ENCODE measurements around the gene NKX1-1.
A peak's percentile ranks its signal among the peaks of the same experiment; 100 is the strongest.
"Not testable (repeated sequence)": the region's sequence is repeated elsewhere in the genome, so short reads cannot be mapped to it uniquely, and the experiment has no call there.

NKX1-1 gene

GRCh38 chr4:1406394-1406980 lies at the start of gene NKX1-1:
NKX1-1 (minus strand) TSS chr4:1406442; CDS start chr4:1406442, 0 bp downstream.
- Mint-ChIP-seq H3K9me3 (no peaks in the 10 kb centered on the region), H3K27ac (peak within 1 kb of the TSS; percentile 23), H3K36me3 (peaks cover 2% of the 10 kb centered on the region), H3K4me3 (peak within 1 kb of the TSS; percentile 37), H3K4me1 (peaks cover 7% of the 10 kb centered on the region), H3K27me3 (peaks cover 39% of the 10 kb centered on the region)

- H3K9me3 Mint-ChIP-seq, result peaks cover 19% of the 10 kb centered on the region
- no peak overlapping the region for H3K27ac Mint-ChIP-seq
- H3K36me3 Mint-ChIP-seq, result no peaks in the 10 kb centered on the region
- no peak overlapping the region for H3K4me3 Mint-ChIP-seq
- H3K4me1 Mint-ChIP-seq, result no peaks in the 10 kb centered on the region
- H3K27me3 Mint-ChIP-seq, result no peaks in the 10 kb centered on the region
Measured at GRCh38 chr4:1453731-1454130, 47.5 kb upstream of the NKX1-1 start.

DNA sequence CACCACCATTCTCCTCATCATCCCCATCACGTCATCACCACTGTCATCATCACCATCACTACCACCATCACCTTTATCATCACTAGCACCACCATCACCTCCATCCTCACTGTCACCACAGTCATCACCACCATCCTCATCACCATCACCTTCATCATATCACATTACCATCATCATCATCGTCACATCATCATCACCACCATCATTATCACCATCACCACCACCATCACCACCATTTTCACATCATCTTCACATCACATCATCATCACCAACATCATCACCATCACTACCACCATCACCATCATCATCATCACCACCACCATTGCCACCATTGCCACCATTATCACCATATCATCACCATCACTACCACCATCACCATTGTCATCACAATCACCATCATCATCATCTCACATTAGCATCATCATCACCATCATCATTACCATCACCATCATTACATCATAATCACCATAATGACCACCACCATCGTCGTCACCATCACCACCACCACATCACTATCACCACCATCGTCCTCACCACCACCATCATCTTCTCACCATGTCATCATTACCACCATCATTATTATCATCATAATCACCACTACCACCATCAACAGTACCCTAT lies 46.3 kb upstream of the NKX1-1 start:
- H3K4me3 Mint-ChIP-seq, result no peak overlapping the region
- no peaks in the 10 kb centered on the region for H3K4me1 Mint-ChIP-seq
- H3K27ac Mint-ChIP-seq, result peak overlapping the region; percentile 2
- peaks cover 19% of the 10 kb centered on the region for H3K9me3 Mint-ChIP-seq
- H3K27me3 Mint-ChIP-seq, result no peaks in the 10 kb centered on the region
- no peaks in the 10 kb centered on the region for H3K36me3 Mint-ChIP-seq

DNA sequence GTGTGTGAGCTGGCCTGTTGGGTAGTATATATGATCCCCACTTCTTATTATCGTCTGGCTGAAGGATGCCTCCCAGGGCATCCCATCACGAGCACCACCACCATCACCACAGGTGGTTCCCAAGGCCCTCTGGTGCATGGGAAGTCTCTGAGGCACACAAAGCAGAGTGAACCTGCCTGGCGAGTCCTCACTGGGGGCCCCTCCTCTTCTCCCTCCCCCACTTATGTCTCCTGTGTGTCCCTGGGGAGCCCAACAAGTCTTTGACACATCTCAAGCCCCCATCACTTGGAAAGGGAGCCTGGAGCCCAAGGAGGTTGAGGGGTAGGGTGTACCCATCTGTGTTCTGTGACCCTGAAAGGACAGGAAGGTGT lies 45.5 kb upstream of the NKX1-1 start:
- Mint-ChIP-seq H3K4me1 (no peaks in the 10 kb centered on the region), H3K27me3 (no peaks in the 10 kb centered on the region), H3K27ac (no peak overlapping the region), H3K9me3 (peaks cover 19% of the 10 kb centered on the region), H3K36me3 (no peaks in the 10 kb centered on the region), H3K4me3 (no peak overlapping the region)

GRCh38 chr4:1451106-1451751 lies 45.0 kb upstream of the NKX1-1 start:
- H3K27me3 Mint-ChIP-seq, result no peaks in the 10 kb centered on the region
- no peaks in the 10 kb centered on the region for H3K36me3 Mint-ChIP-seq
- no peaks in the 10 kb centered on the region for H3K4me1 Mint-ChIP-seq
- no peak overlapping the region for H3K4me3 Mint-ChIP-seq
- H3K27ac Mint-ChIP-seq, result no peak overlapping the region
- peaks cover 19% of the 10 kb centered on the region for H3K9me3 Mint-ChIP-seq

GRCh38 chr4:1449833-1450741 lies 43.8 kb upstream of the NKX1-1 start:
- no peaks in the 10 kb centered on the region for H3K4me1 Mint-ChIP-seq
- no peaks in the 10 kb centered on the region for H3K27me3 Mint-ChIP-seq
- no peak overlapping the region for H3K27ac Mint-ChIP-seq
- no peaks in the 10 kb centered on the region for H3K36me3 Mint-ChIP-seq
- H3K9me3 Mint-ChIP-seq, result peaks cover 19% of the 10 kb centered on the region
- no peak overlapping the region for H3K4me3 Mint-ChIP-seq

DNA sequence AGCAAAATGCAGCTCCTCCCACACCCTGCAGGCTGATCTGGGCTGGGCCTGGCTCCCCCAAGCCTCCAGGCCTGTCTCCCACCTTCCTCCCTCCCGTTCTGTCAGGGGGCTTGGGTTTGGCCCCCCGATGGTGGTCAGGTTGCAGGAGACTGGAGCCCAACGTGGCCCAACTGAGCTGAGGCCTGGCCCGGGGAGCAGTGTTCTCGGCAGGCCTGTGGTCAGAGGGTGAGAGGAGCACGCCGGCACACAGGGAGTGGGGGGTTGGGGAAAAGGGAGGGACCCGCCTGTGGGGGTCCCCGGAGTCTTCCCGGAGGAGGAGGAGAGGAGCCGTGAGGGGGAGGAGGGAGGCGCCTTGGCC lies 43.2 kb upstream of the NKX1-1 start:
- Mint-ChIP-seq H3K4me1 (no peaks in the 10 kb centered on the region), H3K27ac (no peak overlapping the region), H3K27me3 (peaks cover under 1% of the 10 kb centered on the region), H3K36me3 (no peaks in the 10 kb centered on the region), H3K9me3 (peaks cover 19% of the 10 kb centered on the region), H3K4me3 (no peak overlapping the region)

GRCh38 chr4:1448589-1449420 lies 42.6 kb upstream of the NKX1-1 start:
- Mint-ChIP-seq H3K4me1 (no peaks in the 10 kb centered on the region), H3K36me3 (no peaks in the 10 kb centered on the region), H3K27ac (no peak overlapping the region), H3K27me3 (peaks cover 3% of the 10 kb centered on the region), H3K4me3 (no peak overlapping the region), H3K9me3 (peaks cover 15% of the 10 kb centered on the region)

GRCh38 chr4:1447676-1448588 lies 41.7 kb upstream of the NKX1-1 start:
- H3K4me1 Mint-ChIP-seq, result no peaks in the 10 kb centered on the region
- no peak overlapping the region for H3K27ac Mint-ChIP-seq
- peaks cover 3% of the 10 kb centered on the region for H3K27me3 Mint-ChIP-seq
- no peaks in the 10 kb centered on the region for H3K36me3 Mint-ChIP-seq
- peaks cover 9% of the 10 kb centered on the region for H3K9me3 Mint-ChIP-seq
- no peak overlapping the region for H3K4me3 Mint-ChIP-seq

- Mint-ChIP-seq H3K9me3 (no peaks in the 10 kb centered on the region), H3K36me3 (no peaks in the 10 kb centered on the region), H3K4me1 (no peaks in the 10 kb centered on the region), H3K27me3 (peaks cover 3% of the 10 kb centered on the region), H3K4me3 (no peak overlapping the region), H3K27ac (no peak overlapping the region)
Measured at GRCh38 chr4:1446502-1447386, 40.5 kb upstream of the NKX1-1 start.

DNA sequence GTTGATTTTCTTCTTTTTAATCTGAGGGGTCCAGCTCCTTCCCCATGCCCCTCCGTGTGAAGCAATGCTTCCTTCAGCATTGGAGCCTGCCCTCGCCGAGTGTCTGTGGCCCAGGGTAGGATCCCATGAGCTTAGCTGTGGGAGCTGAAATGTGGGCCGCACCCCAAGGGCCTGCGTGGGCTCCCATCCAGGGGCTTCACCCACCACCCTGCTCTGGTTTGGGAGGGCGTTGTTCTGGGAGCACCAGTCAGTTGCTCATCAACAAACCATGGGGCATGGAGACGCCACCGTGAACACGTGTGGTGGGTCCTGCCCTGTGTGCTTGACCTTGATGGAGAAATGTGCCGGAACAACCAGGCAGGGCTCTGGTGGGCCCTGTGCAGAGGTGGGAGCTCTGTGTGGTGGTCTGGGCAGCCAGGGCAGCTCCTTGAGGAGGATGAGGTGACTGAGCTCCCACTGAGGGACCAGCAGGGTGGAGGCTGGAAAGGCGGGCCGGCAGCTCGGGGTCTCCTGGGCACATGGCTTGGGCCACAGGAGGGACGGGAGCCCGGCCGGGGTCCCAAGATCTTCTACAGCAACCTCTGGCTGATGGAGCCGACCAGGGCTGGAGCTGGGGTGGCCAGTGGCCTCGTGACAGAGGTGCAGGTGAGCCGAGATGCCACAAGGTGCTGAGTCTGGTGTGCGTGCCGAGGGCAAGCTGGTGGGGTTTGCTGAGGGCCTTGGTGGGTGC lies 39.6 kb upstream of the NKX1-1 start:
- no peak overlapping the region for H3K4me3 Mint-ChIP-seq
- H3K4me1 Mint-ChIP-seq, result no peaks in the 10 kb centered on the region
- H3K27me3 Mint-ChIP-seq, result peaks cover 3% of the 10 kb centered on the region
- H3K9me3 Mint-ChIP-seq, result no peaks in the 10 kb centered on the region
- H3K27ac Mint-ChIP-seq, result no peak overlapping the region
- no peaks in the 10 kb centered on the region for H3K36me3 Mint-ChIP-seq

DNA sequence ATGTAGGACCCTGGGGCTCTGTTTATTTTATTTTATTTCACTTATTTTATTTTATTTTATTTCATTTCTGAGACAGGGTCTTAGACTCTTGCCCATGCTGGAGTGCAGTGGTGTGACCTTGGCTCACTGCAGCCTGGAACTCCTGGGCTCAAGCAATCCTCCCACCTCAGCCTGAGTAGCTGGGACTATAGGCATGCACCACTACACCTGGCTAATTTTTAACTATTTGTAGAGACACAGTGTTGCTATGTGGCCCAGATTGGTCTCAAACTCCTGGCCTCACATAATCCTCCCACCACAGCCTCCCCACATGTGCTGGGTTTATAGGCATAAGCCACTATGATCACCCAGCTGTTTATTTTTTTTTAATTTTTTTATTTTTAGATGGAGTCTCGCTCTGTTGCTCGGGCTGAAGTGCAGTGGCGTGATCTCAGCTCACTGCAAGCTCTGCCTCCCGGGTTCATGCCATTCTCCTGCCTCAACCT lies 37.5 kb upstream of the NKX1-1 start:
- H3K4me1 Mint-ChIP-seq, H3K27me3 Mint-ChIP-seq, H3K4me3 Mint-ChIP-seq, H3K36me3 Mint-ChIP-seq, H3K27ac Mint-ChIP-seq, H3K9me3 Mint-ChIP-seq: not testable (repeated sequence)

DNA sequence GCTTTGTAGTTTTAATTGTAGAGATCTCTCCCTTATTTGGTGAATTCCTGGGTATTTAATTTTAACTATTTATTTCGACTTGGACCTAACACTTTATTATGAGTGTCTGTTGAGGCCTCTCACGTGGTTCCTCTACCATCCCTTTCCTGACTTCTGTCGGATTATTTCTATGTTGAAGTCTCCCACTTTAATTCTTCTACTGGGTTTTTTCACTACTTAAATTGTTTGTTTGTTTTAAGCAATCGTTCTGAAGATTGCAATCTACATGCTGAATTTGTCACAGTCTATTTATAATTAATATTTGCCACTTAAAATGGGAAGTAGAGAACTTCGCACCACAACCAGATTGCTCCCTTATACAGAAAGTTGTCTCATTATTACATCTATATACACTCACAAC lies 20.8 kb upstream of the NKX1-1 start:
- no peak overlapping the region for H3K4me3 Mint-ChIP-seq
- no peak overlapping the region for H3K27ac Mint-ChIP-seq
- H3K9me3 Mint-ChIP-seq, result no peaks in the 10 kb centered on the region
- peaks cover 17% of the 10 kb centered on the region for H3K27me3 Mint-ChIP-seq
- H3K36me3 Mint-ChIP-seq, result no peaks in the 10 kb centered on the region
- no peaks in the 10 kb centered on the region for H3K4me1 Mint-ChIP-seq
